ENCODE results near the gene SERPINB1.

The SERPINB1 gene

DNA sequence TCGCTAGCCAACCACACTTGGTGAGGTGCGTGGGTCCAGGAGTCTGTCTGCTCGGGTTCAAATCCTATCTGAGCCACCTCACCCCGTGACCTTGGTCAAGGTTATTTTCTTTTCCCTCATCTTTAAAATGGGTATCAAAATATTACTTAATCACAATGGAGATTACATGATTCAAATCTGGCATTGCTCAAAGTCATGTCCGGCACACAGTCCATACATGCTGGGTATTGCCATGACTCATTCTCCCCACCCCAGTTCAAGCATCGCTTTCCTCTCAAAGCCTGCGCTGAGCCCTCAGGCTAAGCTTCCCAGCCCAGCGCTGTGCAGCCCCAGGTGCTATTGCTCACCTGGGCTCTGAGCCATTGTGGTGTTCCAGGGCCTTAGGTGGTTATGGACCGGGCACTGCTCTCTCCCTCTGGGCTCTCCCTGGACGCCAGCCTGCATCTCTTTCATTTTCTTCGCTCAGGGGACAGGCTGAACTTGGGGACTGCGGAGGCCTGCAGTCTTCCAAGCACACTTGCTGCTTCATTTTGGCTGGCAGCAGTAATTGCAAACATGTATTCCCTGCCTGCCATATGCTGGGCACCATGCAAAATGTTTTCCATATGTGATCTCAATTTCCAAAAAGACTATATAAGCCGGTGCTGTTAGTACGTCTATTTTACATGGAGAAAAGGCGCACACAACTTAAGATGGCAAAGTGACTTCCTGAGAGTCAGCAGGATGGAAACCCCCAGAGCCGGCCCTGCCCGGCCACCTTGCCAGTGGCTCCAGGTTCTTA lies 49.1 kb downstream of the SERPINB1 start:
- no peak for DNase-seq (ENCODE audit: low spot score)

DNA sequence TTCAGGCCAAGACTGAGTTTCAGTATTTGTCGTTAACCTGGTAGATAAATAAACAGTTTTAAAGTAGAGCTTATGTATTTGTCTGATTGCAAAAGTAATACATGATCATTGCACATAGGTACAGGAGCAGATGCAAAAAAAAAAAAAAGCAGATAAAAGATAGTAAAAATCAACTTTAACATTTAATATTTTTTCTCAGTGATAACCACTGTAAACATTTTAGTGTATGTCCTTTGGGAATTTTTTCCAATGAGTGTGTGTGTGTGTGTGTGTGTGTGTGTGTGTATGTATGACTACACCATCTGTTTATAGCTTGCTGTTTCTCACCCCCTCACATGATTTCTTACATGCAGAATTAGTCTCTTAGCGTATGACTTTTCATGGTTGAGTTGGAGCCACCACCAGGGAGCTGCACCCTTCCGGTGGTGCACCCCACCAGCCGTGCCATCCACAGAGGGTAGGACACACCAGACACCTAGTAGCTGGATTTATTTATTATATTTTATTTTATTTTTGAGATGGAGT lies 50.2 kb downstream of the SERPINB1 start:
- no peak for DNase-seq (ENCODE audit: low spot score)

DNA sequence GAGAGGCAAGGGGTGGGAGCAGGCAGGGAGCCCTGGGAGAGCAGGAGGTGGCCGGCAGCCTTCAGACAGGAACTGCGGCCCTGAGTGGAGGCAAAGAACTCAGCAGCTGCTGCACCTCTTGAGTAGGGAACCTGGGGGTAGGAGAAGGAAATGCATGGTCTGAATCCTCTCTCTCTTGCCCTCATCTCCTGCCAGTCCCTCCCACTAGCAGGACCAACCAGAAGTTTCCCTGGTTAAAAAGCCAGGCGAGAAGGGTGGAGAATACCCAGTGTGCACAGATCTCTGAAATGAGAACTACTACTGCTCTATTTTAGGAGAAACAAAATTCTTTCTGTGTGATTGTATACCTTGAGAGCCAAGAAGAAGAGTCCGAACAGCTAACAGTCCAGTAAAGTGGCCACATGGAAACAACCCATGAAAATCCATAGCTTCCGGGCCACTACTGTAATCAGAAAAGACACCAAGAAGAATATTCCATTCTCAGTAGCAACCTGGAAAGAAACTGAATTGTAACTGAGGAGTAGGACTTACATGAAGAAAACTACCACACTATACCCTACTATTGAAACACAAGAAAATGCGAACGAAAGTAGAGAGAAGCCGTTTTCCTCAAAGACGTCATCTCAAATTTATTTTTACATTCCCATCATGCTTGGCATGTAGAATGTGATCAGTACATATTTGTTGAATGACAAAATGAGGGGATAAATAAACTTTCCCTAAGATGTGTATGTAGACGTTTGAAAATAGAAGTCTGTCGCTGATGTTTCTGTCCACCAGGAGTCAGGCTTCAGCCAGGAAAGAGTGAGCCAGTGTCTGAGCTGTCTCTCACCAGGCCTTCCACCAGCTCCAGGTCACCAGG lies 50.8 kb downstream of the SERPINB1 start:
- peak; percentile 87 for DNase-seq (ENCODE audit: low spot score)

DNA sequence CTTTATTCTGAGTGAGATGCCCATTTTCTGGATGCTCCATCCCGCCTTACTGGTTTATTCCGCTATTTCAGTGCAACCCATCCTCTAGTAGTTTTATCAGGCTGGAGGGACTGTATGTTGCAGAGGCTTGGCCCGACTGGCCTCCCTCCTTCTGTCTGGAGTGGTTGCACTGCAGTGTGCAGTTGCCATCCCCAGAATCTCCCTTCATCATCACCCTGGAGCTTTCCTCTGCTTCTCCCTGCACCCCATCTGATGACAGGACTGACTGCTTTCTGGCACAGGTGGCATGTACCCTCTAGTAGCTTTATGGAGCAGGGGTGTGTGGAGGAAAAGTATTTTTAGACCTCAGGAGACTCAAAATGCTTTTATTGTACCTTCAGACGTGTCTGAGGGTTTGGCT lies 55.4 kb downstream of the SERPINB1 start:
- DNase-seq (ENCODE audit: low spot score) = no peak

DNA sequence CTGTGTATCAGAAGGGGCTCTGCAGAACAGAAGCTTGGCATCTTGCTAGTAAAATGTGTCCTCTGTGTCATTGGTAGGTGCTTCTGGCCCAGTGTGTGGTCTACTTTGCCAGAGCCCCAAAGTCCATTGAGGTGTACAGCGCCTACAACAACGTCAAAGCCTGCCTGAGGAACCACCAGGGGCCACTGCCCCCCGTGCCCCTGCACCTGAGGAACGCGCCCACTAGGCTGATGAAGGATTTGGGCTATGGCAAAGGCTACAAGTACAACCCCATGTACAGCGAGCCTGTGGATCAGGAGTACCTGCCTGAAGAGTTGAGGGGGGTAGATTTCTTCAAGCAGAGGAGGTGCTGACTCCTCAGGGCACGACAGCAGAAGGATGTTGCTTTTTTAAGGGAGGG lies 56.7 kb downstream of the SERPINB1 start:
- DNase-seq (ENCODE audit: low spot score) = no peak

DNA sequence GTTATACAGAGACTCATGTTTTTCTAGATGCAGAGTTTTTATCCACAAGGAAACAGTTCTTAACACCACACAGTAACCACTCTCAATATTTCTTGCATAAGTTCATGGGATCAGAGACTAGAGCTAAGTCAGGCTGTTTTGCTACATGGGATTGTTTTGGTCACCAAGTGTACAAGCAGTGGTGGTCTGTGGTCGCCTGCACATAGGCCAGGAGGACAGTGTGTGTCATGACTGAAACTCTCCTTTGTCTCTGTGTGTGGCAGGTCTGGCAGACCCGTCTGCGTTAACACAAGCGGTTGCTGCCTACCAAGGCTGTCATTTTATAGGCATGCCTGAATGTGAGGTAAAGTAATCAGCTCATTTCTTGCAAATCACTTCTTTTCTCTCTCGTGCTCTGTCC lies 57.6 kb downstream of the SERPINB1 start:
- DNase-seq (ENCODE audit: low spot score) = no peak

DNA sequence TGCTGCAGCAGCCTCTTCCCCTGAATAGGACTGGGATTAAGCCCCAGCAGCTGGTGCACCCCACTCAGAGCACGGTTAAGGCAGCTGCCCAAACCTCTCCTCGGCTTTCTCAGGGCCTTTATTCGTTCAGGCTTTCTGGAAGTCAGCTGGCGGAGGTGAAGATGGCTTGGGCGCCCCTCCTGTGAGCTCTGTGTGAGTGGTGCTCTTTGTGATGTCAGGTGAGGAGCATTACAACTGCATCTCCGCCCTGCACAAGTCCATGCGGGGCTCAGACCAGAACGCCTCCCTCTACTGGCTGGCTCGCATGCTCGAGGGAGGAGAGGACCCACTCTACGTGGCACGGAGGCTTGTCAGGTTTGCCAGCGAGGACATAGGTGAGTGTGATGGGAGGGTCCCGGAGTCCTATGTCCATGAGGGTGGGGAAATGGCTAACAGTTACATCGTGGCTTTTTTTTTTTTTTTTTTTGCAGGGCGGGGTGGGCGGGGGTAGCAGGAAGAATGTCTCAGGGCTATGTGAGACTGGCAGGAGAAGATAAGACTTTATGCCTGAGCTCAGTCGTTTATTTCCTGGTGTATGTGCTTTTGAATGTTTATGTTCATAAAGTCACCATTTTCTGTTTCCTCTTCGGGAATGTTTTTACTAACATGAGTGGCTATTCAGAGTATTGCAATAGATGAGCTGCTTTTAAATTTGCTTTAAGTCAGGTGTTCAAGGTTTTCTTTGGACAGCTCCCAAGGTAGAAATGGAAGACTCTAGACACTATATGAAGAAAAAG lies 58.3 kb downstream of the SERPINB1 start:
- no peak for DNase-seq (ENCODE audit: low spot score)

DNA sequence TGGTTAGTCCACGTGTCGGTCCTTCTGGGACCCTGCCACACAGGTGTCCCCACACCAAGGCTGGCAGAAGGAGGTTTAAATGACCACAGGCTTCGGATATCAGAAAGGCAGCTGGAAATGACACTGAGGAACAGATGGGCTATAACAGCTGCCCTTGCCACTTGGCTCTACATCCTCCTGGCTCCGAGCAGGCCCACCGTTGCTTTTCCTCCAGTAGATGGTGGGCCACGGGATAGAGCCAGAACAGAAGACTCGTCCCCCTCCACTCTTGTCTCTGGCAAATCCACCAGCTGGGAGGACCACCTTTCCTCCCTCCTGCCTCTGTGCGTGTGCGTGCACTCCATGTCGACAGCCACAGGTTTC lies 58.9 kb downstream of the SERPINB1 start:
- DNase-seq (ENCODE audit: low spot score) = no peak

DNA sequence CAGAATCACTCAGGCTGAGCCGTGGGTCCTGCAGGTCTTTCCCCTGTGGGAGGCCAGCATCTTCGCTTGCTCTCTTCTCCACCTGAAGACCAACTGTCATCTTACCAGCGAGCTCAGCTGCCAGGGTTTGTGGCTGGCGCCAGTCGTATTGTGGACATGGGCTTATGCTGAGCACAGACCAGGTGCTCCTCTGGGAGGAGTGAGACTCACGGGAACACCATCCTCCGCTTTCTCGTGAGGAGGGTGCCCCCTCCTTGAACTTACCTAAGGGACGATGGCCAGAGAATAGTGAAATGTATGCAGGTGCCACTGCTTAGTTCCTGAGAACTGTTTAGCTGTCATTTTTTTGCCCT lies 59.3 kb downstream of the SERPINB1 start:
- DNase-seq (ENCODE audit: low spot score) = no peak

Data from AG08396 (cell line).